Caco-2 (cell line): ENCODE data around the gene FASN. TPM values are rescaled to one million over a fixed set of nuclear protein-coding genes. Genes with fewer than 3 reads are reported as not detected.

ENCODE experiments used
- BruUV-seq: library from RNA; stranded (reverse); fragments of 400-500 nt; replicated peaks from 2 replicates; lab custom pipeline; 2021; lab: Mats Ljungman, UMichigan
- CTCF ChIA-PET: fragments of 300-600 bp; sonication (Branson Sonifier 250); formaldehyde crosslinking; loops from one replicate; lab custom pipeline; 2022; ENCODE audit warnings: antibody characterized with exemption; lab: Charles Lee
- POLR2A ChIA-PET: fragments of 300-600 bp; sonication (Branson Sonifier 250); formaldehyde crosslinking; loops from one replicate; lab custom pipeline; 2022; ENCODE audit warnings: antibody characterized with exemption; lab: Charles Lee
- DNase-seq, 2 experiments: peaks; one replicate each; pipeline versions ENCODE4 v3.0.0 to v3.0.0-alpha.2; 2020 to 2022
- H3K27me3 ChIP-seq: replicated peaks from 2 replicates; pipeline ENCODE4 v1.6.0; 2011; ENCODE audit warnings: low read length; ENCODE audit not compliant: control insufficient read depth, insufficient read depth
- H3K36me3 ChIP-seq: 2 replicates; pipeline ENCODE4 v1.5.1; 2011; ENCODE audit warnings: low read length; ENCODE audit not compliant: control insufficient read depth, insufficient read depth
- H3K4me1 ChIP-seq: fragments of 250-450 bp; sonication (Bioruptor Pico); 2 replicates; pipeline ENCODE4 v1.5.1; 2020; ENCODE audit warnings: mild to moderate bottlenecking
- H3K4me3 ChIP-seq: 2 replicates; pipeline ENCODE4 v1.5.1; 2011; ENCODE audit warnings: low read depth, mild to moderate bottlenecking, control low read depth, low read length
- H3K9me3 ChIP-seq: fragments of 250-450 bp; sonication (Bioruptor Pico); 2 replicates; pipeline ENCODE4 v1.5.1; 2020; ENCODE audit warnings: mild to moderate bottlenecking, moderate library complexity
- H3K27ac Mint-ChIP-seq: one replicate; pipeline ENCODE4 v1.8.0; 2022; ENCODE audit warnings: mixed read lengths; ENCODE audit not compliant: unreplicated experiment
- H3K27me3 Mint-ChIP-seq: one replicate; pipeline ENCODE4 v1.8.0; 2022; ENCODE audit warnings: mixed read lengths; ENCODE audit not compliant: insufficient read depth, unreplicated experiment
- H3K36me3 Mint-ChIP-seq: one replicate; pipeline ENCODE4 v1.8.0; 2022; ENCODE audit warnings: mild to moderate bottlenecking, mixed read lengths; ENCODE audit not compliant: insufficient read depth, unreplicated experiment
- H3K4me1 Mint-ChIP-seq: one replicate; pipeline ENCODE4 v1.8.0; 2022; ENCODE audit warnings: low read depth, mixed read lengths; ENCODE audit not compliant: unreplicated experiment
- H3K4me3 Mint-ChIP-seq: one replicate; pipeline ENCODE4 v1.8.0; 2022; ENCODE audit warnings: mild to moderate bottlenecking, moderate library complexity, mixed read lengths; ENCODE audit not compliant: unreplicated experiment
- H3K9me3 Mint-ChIP-seq: one replicate; pipeline ENCODE4 v1.8.0; 2022; ENCODE audit warnings: mixed read lengths; ENCODE audit not compliant: unreplicated experiment
- intact Hi-C: fragments of 100-400 bp; cut with micrococcal nuclease; formaldehyde crosslinking; loops from one replicate; pipeline ENCODE4 v1.10.0; 2022; ENCODE audit not compliant: unreplicated experiment
- total RNA-seq: library from RNA; stranded (reverse); gene quantifications from 2 replicates; pipeline ENCODE4 v1.2.3, GENCODE V29; 2022
- TF ChIP-seq, protein P1 (sequence below), 2 experiments: fragments of 200-600 bp in 1 of 2; IDR thresholded peaks; 1 replicate in 1 of 2; 2 replicates in 1 of 2; pipeline versions ENCODE4 v1.5.1 to v1.8.0; 2011 to 2022; ENCODE audit warnings: antibody characterized with exemption in 1 of 2, control low read depth in 1 of 2, inconsistent platforms in 1 of 2, low read depth in 1 of 2, low read length in 1 of 2, mild to moderate bottlenecking in 1 of 2, moderate library complexity in 1 of 2; ENCODE audit not compliant: insufficient read depth in 1 of 2, severe bottlenecking in 1 of 2, unreplicated experiment in 1 of 2

Gene FASN
- total RNA-seq, 1 experiment from 2014 or later = 330 TPM

GRCh38 chr17:82043507-82043906 lies 54.5 kb downstream of the FASN start:
- Histone ChIP-seq H3K27me3 (no peaks in the 10 kb centered on the region), H3K4me1 (no peaks in the 10 kb centered on the region), H3K4me3 (no peak overlapping the region), H3K36me3 (no peaks in the 10 kb centered on the region), H3K9me3 (no peaks in the 10 kb centered on the region)
- H3K27ac Mint-ChIP-seq = no peak overlapping the region
- H3K27me3 Mint-ChIP-seq = no peaks in the 10 kb centered on the region
- H3K4me1 Mint-ChIP-seq = no peaks in the 10 kb centered on the region
- intact Hi-C loops = no loop called here
- ChIA-PET POLR2A (no interaction called here), CTCF (no interaction called here)
- peaks cover 9% of the 10 kb centered on the region for H3K9me3 Mint-ChIP-seq
- no peak overlapping the region for H3K4me3 Mint-ChIP-seq
- DNase-seq = no peak
- no TSS peak for BruUV-seq
- no peaks in the 10 kb centered on the region for H3K36me3 Mint-ChIP-seq
- TF ChIP-seq, protein P1, sequence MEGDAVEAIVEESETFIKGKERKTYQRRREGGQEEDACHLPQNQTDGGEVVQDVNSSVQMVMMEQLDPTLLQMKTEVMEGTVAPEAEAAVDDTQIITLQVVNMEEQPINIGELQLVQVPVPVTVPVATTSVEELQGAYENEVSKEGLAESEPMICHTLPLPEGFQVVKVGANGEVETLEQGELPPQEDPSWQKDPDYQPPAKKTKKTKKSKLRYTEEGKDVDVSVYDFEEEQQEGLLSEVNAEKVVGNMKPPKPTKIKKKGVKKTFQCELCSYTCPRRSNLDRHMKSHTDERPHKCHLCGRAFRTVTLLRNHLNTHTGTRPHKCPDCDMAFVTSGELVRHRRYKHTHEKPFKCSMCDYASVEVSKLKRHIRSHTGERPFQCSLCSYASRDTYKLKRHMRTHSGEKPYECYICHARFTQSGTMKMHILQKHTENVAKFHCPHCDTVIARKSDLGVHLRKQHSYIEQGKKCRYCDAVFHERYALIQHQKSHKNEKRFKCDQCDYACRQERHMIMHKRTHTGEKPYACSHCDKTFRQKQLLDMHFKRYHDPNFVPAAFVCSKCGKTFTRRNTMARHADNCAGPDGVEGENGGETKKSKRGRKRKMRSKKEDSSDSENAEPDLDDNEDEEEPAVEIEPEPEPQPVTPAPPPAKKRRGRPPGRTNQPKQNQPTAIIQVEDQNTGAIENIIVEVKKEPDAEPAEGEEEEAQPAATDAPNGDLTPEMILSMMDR (IDR thresholded peaks at IDR 0.05; ENCODE audit: insufficient read depth in 1 of 2, low read depth in 1 of 2, low read length in 1 of 2, severe bottlenecking in 1 of 2, unreplicated experiment in 1 of 2) = no peak

- POLR2A ChIA-PET = no interaction called here
- DNase-seq = no peak
- TF ChIP-seq, protein P1 (IDR thresholded peaks at IDR 0.05; ENCODE audit: insufficient read depth in 1 of 2, low read depth in 1 of 2, low read length in 1 of 2, severe bottlenecking in 1 of 2, unreplicated experiment in 1 of 2) = no peak
- CTCF ChIA-PET = no interaction called here
- no peaks in the 10 kb centered on the region for H3K36me3 ChIP-seq
- peaks cover 4% of the 10 kb centered on the region; the same call in 1 of the 2 replicates for H3K4me1 ChIP-seq
- BruUV-seq = no TSS peak
- Mint-ChIP-seq H3K36me3 (peaks cover 4% of the 10 kb centered on the region), H3K27ac (no peak overlapping the region), H3K27me3 (no peaks in the 10 kb centered on the region), H3K4me3 (no peak overlapping the region), H3K9me3 (peaks cover 9% of the 10 kb centered on the region), H3K4me1 (no peaks in the 10 kb centered on the region)
- no peaks in the 10 kb centered on the region for H3K27me3 ChIP-seq
- no peak overlapping the region for H3K4me3 ChIP-seq
- intact Hi-C loops = no loop called here
- H3K9me3 ChIP-seq = no peaks in the 10 kb centered on the region
Measured at GRCh38 chr17:82042649-82043048, 55.4 kb downstream of the FASN start.

- Histone ChIP-seq H3K9me3 (no peaks in the 10 kb centered on the region), H3K36me3 (no peaks in the 10 kb centered on the region), H3K4me1 (peaks cover 10% of the 10 kb centered on the region), H3K4me3 (no peak overlapping the region), H3K27me3 (no peaks in the 10 kb centered on the region)
- ChIA-PET CTCF (interaction anchor here (0.9 to 1.4 kb wide), 3 partner anchors 10 to 39 kb away, joined by 3 to 7 read pairs (median 7); partner anchors contain the start of gene RAC3), POLR2A (no interaction called here)
- TF ChIP-seq, protein P1 (IDR thresholded peaks at IDR 0.05; ENCODE audit: insufficient read depth in 1 of 2, low read depth in 1 of 2, low read length in 1 of 2, severe bottlenecking in 1 of 2, unreplicated experiment in 1 of 2) = no peak
- H3K27ac Mint-ChIP-seq = no peak overlapping the region
- no TSS peak for BruUV-seq
- H3K4me1 Mint-ChIP-seq = no peaks in the 10 kb centered on the region
- DNase-seq = no peak
- peaks cover 10% of the 10 kb centered on the region for H3K36me3 Mint-ChIP-seq
- no peak overlapping the region for H3K4me3 Mint-ChIP-seq
- H3K27me3 Mint-ChIP-seq = no peaks in the 10 kb centered on the region
- intact Hi-C loops = no loop called here
- H3K9me3 Mint-ChIP-seq = peaks cover 9% of the 10 kb centered on the region
Measured at GRCh38 chr17:82041144-82041814, 56.8 kb downstream of the FASN start.
